ENCODE results near the gene WFDC9. TPM values are rescaled to one million over a fixed set of nuclear protein-coding genes. Genes with fewer than 3 reads are reported as not detected.
"Not testable (repeated sequence)": the region's sequence is repeated elsewhere in the genome, so short reads cannot be mapped to it uniquely, and the experiment has no call there.

Gene WFDC9
- total RNA-seq, result not detected in 2 replicates

DNA sequence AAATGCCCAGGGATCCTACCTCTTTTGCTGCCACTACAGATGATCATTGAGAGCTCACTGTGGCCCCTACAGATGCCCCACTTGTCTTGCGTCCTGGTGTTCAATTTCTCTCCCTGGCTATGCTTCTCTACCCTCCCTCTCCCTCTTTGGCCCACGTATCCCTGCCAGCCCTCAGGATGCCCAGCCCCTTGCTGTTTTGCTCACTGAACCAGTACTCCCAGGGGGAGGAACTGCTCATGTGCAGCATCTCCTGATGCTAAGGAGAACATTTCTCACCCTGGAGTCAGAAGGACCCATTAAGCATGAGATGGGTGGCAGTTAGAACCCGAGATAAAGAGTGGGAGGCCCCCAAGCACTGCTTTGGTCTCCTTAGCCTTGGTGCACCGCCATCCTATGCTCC, at the start of gene WFDC9:
TSS of gene WFDC9 (minus strand) at position 101 of the 400 bp plus-strand sequence. CDS start 21,103 bp downstream, outside the sequence.
- H3K4me1 Mint-ChIP-seq, result peaks cover 4% of the 10 kb centered on the region
- no peak within 1 kb of the TSS for H3K4me3 Mint-ChIP-seq
- H3K27me3 Mint-ChIP-seq, result peaks cover 12% of the 10 kb centered on the region
- H3K36me3 Mint-ChIP-seq (ENCODE audit: low read depth), result no peaks in the 10 kb centered on the region
- no peak within 1 kb of the TSS for H3K27ac Mint-ChIP-seq
- intact Hi-C loops (cut with micrococcal nuclease), result no loop called here
- DNase-seq, result no peak
- no peaks in the 10 kb centered on the region for H3K9me3 Mint-ChIP-seq

DNA sequence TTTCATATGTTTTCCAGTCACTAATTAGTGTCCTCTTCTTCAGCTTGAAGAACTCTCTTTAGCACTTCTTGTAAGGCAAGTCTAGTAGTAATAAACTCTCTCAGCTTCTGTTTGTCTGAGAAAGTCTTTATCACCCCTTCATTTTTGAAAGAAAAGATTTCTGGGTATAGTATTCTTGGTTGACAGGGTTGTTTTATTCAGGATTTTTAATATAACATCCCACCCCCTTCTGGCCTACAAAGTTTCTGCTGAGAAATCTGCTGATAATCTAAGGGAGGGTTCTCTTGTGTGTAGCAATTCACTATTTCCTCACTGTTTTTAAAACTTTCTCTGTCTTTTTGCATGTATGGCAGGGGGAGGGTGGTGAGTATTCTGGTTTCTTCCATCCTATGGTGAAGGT, 48.6 kb upstream of the WFDC9 start:
- Mint-ChIP-seq H3K27me3 (peaks cover 5% of the 10 kb centered on the region), H3K36me3 (ENCODE audit: low read depth) (no peaks in the 10 kb centered on the region), H3K27ac (no peak overlapping the region), H3K4me3 (no peak overlapping the region), H3K9me3 (peaks cover 12% of the 10 kb centered on the region), H3K4me1 (no peaks in the 10 kb centered on the region)
- intact Hi-C loops (cut with micrococcal nuclease), result no loop called here
- no peak for DNase-seq

DNA sequence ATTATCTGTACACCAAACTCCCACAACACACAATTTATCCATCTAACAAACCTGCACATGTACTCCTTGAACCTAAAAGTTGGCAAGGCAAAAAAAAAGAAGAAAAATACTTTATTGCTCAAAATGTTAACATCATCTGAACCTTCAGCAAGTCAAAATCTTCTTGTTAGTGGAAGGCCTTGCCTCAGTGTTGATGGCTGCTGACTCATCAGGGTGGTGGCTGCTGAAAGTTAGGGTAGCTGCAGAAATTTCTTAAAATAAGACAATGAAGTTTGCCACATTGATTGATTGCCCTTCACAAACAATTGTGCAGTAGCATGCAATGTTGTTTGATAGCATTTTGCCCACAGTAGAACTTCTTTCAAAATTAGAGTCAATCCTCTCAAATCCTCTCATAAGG, 41.7 kb upstream of the WFDC9 start:
- H3K9me3 Mint-ChIP-seq, result peaks cover 5% of the 10 kb centered on the region
- no peaks in the 10 kb centered on the region for H3K4me1 Mint-ChIP-seq
- no peak overlapping the region for H3K27ac Mint-ChIP-seq
- peaks cover 24% of the 10 kb centered on the region for H3K27me3 Mint-ChIP-seq
- H3K36me3 Mint-ChIP-seq (ENCODE audit: low read depth), result no peaks in the 10 kb centered on the region
- H3K4me3 Mint-ChIP-seq, result no peak overlapping the region
- no peak for DNase-seq
- intact Hi-C loops (cut with micrococcal nuclease), result no loop called here

DNA sequence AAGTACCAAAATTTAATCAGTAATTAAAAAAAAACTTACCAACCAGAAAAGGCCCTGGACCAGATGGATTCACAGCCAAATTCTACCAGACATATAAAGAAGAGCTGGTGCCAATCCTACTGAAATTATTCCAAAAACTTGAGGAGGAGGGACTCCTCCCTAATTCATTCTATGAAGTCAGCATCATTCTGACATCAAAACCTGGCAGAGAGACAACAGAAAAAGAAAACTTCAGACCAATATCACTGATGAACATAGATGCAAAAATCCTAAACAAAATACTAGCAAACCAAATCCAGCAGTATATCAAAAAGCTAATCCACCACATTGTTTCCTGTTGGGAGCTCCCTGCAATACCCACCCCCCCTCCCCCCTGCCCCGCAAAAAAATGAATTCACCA, 39.1 kb upstream of the WFDC9 start, which contains the start of gene WFDC11:
TSS of gene WFDC11 (minus strand) at position 101 of the 400 bp plus-strand sequence. CDS start 19,639 bp downstream, outside the sequence.
- H3K9me3 Mint-ChIP-seq, result peaks cover 6% of the 10 kb centered on the region
- intact Hi-C loops (cut with micrococcal nuclease), result no loop called here
- DNase-seq, result no peak
- no peak within 1 kb of the TSS for H3K27ac Mint-ChIP-seq
- H3K4me3 Mint-ChIP-seq, result no peak within 1 kb of the TSS
- H3K4me1 Mint-ChIP-seq, result no peaks in the 10 kb centered on the region
- H3K36me3 Mint-ChIP-seq (ENCODE audit: low read depth), result no peaks in the 10 kb centered on the region
- H3K27me3 Mint-ChIP-seq, result peaks cover 24% of the 10 kb centered on the region

DNA sequence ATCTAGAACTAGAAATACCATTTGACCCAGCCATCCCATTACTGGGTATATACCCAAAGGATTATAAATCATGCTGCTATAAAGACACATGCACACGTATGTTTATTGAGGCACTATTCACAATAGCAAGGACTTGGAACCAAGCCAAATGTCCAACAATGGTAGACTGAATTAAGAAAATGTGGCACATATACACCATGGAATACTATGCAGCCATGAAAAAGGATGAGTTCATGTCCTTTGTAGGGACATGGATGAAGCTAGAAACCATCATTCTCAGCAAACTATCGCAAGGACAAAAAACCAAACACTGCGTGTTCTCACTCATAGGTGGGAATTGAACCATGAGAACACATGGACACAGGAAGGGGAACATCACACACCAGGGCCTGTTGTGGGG, 26.0 kb upstream of the WFDC9 start:
- H3K27me3 Mint-ChIP-seq; H3K27ac Mint-ChIP-seq; H3K4me3 Mint-ChIP-seq; DNase-seq; H3K4me1 Mint-ChIP-seq; intact Hi-C loops (cut with micrococcal nuclease); H3K36me3 Mint-ChIP-seq (ENCODE audit: low read depth); H3K9me3 Mint-ChIP-seq: not testable (repeated sequence)

DNA sequence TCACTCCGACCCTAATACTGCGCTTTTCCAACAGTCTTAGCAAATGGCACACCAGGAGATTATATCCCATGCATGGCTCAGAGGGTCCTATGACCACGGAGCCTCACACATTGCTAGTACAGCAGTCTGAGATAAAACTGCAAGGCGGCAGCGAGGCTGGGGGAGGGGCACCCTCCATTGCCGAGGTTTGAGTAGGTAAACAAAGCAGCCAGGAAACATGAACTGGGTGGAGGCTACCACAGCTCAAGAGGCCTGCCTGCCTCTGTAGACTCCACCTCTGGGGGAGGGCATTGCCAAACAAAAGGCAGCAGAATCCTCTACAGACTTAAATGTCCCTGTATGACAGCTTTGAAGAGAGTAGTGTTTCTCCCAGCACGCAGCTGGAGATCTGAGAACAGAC, 20.6 kb upstream of the WFDC9 start:
- intact Hi-C loops (cut with micrococcal nuclease); H3K36me3 Mint-ChIP-seq (ENCODE audit: low read depth); H3K9me3 Mint-ChIP-seq; DNase-seq; H3K4me3 Mint-ChIP-seq; H3K4me1 Mint-ChIP-seq; H3K27ac Mint-ChIP-seq; H3K27me3 Mint-ChIP-seq: not testable (repeated sequence)

DNA sequence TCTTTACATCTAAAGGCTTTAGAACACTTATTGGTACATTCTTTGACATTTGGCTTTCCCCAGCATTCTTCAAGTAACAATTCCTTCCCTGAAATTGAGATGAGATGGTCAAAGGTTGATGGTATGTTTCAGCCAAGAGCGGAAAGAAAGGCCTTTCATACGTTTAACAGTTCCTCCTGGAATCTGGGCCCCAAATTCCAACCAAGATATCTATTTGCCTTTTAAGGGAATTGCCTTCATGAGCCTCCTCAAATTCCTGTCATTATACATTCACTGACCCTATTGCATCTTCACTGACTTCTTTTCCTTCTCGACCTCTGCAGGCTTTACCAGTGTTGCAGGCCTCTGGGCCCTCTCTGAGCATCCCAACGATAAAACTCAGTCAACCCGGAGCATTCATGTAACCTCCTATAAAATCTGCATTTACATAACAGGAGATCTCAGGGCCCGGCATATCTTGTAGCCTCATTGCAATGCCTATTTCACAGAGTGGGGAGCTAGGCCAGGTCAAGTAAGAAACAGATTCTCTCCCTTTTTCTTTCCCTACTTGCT, 18.3 kb upstream of the WFDC9 start:
- Mint-ChIP-seq H3K9me3 (no peaks in the 10 kb centered on the region), H3K27ac (no peak overlapping the region), H3K36me3 (ENCODE audit: low read depth) (no peaks in the 10 kb centered on the region), H3K4me1 (no peaks in the 10 kb centered on the region), H3K4me3 (no peak overlapping the region), H3K27me3 (peaks cover 10% of the 10 kb centered on the region)
- intact Hi-C loops (cut with micrococcal nuclease), result no loop called here
- DNase-seq, result no peak

DNA sequence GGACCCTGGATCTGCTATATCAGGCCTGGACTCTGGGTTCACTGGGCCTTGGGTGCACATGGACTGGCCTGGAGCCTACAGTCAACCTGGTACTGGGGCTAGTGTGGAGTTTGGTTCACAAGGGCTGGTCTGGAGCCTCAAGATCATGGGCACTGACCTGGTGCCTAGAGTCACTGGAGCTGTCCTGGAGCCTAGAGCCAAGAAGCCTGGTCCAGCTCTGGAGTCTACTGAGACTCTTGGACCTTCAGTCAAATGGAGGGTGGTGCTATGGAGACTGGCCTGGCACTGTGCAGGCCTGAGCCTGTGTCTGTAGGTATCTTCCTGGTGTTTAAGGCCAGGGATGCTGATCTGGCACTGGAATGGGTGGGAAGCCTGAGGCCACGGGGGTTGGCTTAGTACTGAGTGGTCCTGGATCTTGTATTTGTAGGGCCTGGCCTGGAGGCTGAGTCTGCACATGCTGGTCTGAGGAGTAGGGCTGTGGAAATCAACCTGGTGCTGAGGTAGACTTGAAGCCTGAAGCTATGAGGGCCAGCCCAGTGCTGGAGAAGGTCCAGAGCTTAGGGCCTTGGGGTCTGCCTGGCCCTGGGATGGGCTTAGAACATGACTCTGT, 16.5 kb upstream of the WFDC9 start:
- no peak overlapping the region for H3K4me3 Mint-ChIP-seq
- H3K9me3 Mint-ChIP-seq, result no peaks in the 10 kb centered on the region
- H3K36me3 Mint-ChIP-seq (ENCODE audit: low read depth), result no peaks in the 10 kb centered on the region
- no peak overlapping the region for H3K27ac Mint-ChIP-seq
- intact Hi-C loops (cut with micrococcal nuclease), result no loop called here
- H3K4me1 Mint-ChIP-seq, result no peaks in the 10 kb centered on the region
- no peak for DNase-seq
- peaks cover 7% of the 10 kb centered on the region for H3K27me3 Mint-ChIP-seq

DNA sequence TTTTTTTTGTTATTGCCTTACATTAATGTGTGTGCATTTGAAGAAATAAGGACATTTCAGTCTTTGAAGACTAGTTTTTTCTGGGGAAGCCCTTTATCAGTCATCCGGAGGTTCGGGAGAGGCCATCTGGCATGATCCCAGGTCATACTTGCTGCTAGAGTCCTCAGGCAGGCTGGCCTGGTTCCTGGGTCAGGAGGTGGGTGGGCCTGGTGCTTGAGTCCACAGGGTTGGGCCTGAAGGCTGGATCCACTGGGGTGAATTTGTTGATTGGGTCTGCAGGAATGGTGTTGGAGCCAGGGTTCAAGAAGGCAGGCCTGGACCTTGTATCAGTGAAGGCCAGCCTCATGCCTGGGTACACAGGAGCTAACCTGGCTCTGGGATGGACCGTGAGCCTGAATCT, 15.8 kb upstream of the WFDC9 start:
- Mint-ChIP-seq H3K4me3 (no peak overlapping the region), H3K27ac (no peak overlapping the region), H3K36me3 (ENCODE audit: low read depth) (no peaks in the 10 kb centered on the region), H3K27me3 (peaks cover 6% of the 10 kb centered on the region), H3K4me1 (no peaks in the 10 kb centered on the region), H3K9me3 (no peaks in the 10 kb centered on the region)
- intact Hi-C loops (cut with micrococcal nuclease), result no loop called here
- no peak for DNase-seq

DNA sequence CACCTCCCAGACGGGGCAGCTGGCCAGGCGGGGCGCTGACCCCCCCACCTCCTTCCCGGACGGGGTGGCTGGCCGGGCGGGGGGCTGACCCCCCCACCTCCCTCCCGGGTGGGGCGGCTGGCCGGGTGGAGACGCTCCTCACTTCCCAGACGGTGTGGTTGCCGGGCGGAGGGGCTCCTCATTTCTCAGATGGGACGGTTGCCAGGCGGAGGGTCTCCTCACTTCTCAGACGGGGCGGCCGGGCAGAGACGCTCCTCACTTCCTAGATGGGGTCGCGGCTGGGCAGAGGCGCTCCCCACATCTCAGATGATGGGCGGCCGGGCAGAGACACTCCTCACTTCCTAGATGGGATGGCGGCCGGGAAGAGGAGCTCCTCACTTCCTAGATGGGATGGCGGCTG, 14.8 kb upstream of the WFDC9 start:
- not testable (repeated sequence) for H3K36me3 Mint-ChIP-seq (ENCODE audit: low read depth)

DNA sequence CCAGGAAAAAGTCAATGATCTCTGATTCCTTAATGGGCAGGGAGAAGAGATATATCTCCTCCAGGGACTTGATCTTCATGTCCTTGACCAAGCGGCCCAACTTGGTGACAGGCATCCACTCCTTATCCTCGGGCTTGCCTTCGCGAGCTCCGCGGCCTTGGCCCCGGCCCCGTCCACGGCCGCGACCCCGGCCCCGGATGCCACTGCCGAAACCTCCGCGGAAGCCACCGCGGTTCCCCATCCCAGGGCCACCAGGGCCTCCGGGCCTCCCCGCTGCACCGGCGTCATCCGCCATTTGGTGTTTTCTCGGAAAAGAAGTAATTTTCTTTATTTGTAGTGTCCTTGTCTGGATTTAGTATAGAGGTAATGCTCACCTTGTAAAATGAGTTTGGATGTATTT, 10.0 kb upstream of the WFDC9 start:
- H3K9me3 Mint-ChIP-seq; H3K4me1 Mint-ChIP-seq; DNase-seq; intact Hi-C loops (cut with micrococcal nuclease); H3K36me3 Mint-ChIP-seq (ENCODE audit: low read depth); H3K27me3 Mint-ChIP-seq; H3K27ac Mint-ChIP-seq; H3K4me3 Mint-ChIP-seq: not testable (repeated sequence)

More for the DNA sequence above, 14.8 kb upstream of the WFDC9 start:
- H3K4me3 Mint-ChIP-seq; H3K27me3 Mint-ChIP-seq; intact Hi-C loops (cut with micrococcal nuclease); H3K4me1 Mint-ChIP-seq; H3K9me3 Mint-ChIP-seq; DNase-seq; H3K27ac Mint-ChIP-seq: not testable (repeated sequence)

DNA sequence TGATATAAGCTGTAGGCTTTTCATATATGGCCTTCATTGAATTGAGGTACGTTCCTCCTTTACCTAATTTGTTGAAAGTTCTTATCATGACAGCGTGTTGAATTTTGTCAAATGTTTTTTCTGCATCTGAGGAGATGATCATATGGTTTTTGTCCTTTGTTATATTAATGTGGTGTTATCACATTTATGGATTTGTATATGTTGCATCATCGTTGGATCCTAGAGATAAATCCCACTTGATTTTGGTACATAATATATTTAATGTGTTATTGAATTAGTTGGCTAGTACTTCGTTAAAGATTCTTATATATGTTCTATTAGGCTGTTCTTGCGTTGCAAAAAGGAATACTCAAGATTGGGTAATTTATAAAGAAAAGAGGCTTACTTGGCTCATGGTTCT, 8.6 kb upstream of the WFDC9 start:
- H3K9me3 Mint-ChIP-seq, result no peaks in the 10 kb centered on the region
- H3K36me3 Mint-ChIP-seq (ENCODE audit: low read depth), result no peaks in the 10 kb centered on the region
- H3K27me3 Mint-ChIP-seq, result peaks cover 8% of the 10 kb centered on the region
- no peak overlapping the region for H3K27ac Mint-ChIP-seq
- H3K4me3 Mint-ChIP-seq, result no peak overlapping the region
- H3K4me1 Mint-ChIP-seq, result no peaks in the 10 kb centered on the region
- DNase-seq, result no peak
- intact Hi-C loops (cut with micrococcal nuclease), result no loop called here

DNA sequence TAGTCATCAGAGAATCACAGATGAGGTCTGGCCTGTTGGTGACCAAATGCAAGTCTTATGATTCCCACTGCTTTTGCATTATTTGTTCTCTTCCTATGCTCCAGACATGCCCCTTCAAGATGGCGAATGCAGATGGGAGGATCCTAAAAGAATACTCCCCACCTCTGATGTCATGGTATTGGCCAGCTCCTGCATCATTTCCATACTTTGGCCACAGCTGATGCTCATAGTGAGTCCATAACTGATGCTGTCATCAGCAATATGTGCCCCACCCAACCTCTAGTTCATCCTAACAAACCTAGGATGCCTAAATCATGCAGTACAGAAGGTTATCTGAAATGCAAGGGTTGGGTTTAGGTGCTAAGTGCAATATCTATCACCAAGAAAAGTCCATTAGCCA, 5.4 kb upstream of the WFDC9 start:
- no peaks in the 10 kb centered on the region for H3K9me3 Mint-ChIP-seq
- DNase-seq, result peak; percentile 10
- H3K36me3 Mint-ChIP-seq (ENCODE audit: low read depth), result no peaks in the 10 kb centered on the region
- H3K27ac Mint-ChIP-seq, result no peak overlapping the region
- no peak overlapping the region for H3K4me3 Mint-ChIP-seq
- peaks cover 6% of the 10 kb centered on the region for H3K27me3 Mint-ChIP-seq
- intact Hi-C loops (cut with micrococcal nuclease), result no loop called here
- no peaks in the 10 kb centered on the region for H3K4me1 Mint-ChIP-seq

DNA sequence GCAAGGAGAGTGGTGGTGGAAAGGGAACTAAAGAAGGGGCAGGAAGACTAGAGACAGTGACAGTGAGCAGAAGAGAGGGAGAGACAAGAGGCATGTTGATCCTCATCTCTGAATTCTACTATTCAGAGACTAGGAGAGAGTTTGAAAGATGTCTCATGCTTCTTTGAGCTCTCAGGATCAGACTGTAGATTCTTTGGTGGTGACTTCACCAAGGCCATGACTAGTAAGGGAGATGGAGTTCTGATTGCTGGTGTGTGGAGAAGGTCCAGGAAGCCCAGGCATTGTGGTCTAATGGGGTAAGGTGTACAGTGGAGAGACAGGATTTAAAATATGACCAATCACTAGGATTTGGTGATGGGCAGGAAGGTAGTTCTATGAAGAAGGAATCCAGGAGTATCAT, 713 bp downstream of the WFDC9 start:
- no peaks in the 10 kb centered on the region for H3K36me3 Mint-ChIP-seq (ENCODE audit: low read depth)
- no peak overlapping the region for H3K27ac Mint-ChIP-seq
- peaks cover 4% of the 10 kb centered on the region for H3K4me1 Mint-ChIP-seq
- DNase-seq, result peak; percentile 14
- H3K27me3 Mint-ChIP-seq, result peaks cover 13% of the 10 kb centered on the region
- intact Hi-C loops (cut with micrococcal nuclease), result no loop called here
- no peaks in the 10 kb centered on the region for H3K9me3 Mint-ChIP-seq
- H3K4me3 Mint-ChIP-seq, result no peak overlapping the region

Data from activated CD4-positive, alpha-beta T cell treated with anti-CD3 and anti-CD28 coated beads, Interleukin-2, amount 10 ng/mL, durations not matched to agents 24 days and 14 days (primary cell).